Loucy (cell line): ENCODE results near the gene MBD5.

Experiments used
- CTCF ChIP-seq: fragments of 200-600 bp; sonication (generic); conservative IDR thresholded peaks from 2 replicates; pipeline ENCODE4 v1.5.1; 2014; ENCODE audit warnings: mild to moderate bottlenecking, antibody characterized with exemption, low read length
- EZH2phosphoT487 ChIP-seq: fragments of 200-600 bp; IDR thresholded peaks from 2 replicates; pipeline ENCODE4 v1.6.1; 2018; ENCODE audit warnings: antibody characterized with exemption, mild to moderate bottlenecking, moderate library complexity, borderline replicate concordance

- TF ChIP-seq CTCF (no peak), EZH2phosphoT487 (no peak)
Observed at GRCh38 chr2:148022351-148022750, 1.5 kb downstream of the MBD5 start.
